ENCODE measurements around the gene EMP3. TPM values are rescaled to one million over a fixed set of nuclear protein-coding genes. Genes with fewer than 3 reads are reported as not detected.
A peak's percentile ranks its signal among the peaks of the same experiment; 100 is the strongest.

EMP3 gene
- total and polyA plus RNA-seq, 2 of the 13 experiments (the other 11 are each of a cell fraction or from before 2014, with no cell fraction given) = 2.2 to 7.8 TPM

- TF ChIP-seq ZBED4 (CRISPR knock-in tag; IDR thresholded peaks at IDR 0.05; ENCODE audit: borderline replicate concordance) (no peak; the same call in 1 of the 2 replicates), TP53 (CRISPR knock-in tag; conservative IDR thresholded peaks at IDR 0.05) (peak; percentile 80; the same call in 1 of the 2 replicates), IRF9 (CRISPR knock-in tag; IDR thresholded peaks at IDR 0.05; ENCODE audit: borderline replicate concordance) (no peak), IRX3 (CRISPR knock-in tag; IDR thresholded peaks at IDR 0.05; ENCODE audit: borderline replicate concordance, low read depth) (no peak), CEBPB (IDR thresholded peaks at IDR 0.05; ENCODE audit: borderline replicate concordance, low read depth, low read length) (no peak), ZNF574 (CRISPR knock-in tag; IDR thresholded peaks at IDR 0.05) (0 out of 2 replicates have a peak, but pooled peaks have one; percentile 14), ZNF407 (CRISPR knock-in tag; IDR thresholded peaks at IDR 0.05; ENCODE audit: not compliant biosample characterization) (no peak), ATF7-NPFF (CRISPR knock-in tag; IDR thresholded peaks at IDR 0.05; ENCODE audit: low read depth) (no peak), SIX4 (CRISPR knock-in tag; IDR thresholded peaks at IDR 0.05) (peak; percentile 33; the same call in 1 of the 2 replicates), RNF219 (CRISPR knock-in tag; IDR thresholded peaks at IDR 0.05) (no peak)
These were observed 38.1 kb downstream of the EMP3 start (continued) for GRCh38 chr19:48363500-48363809.
